CD14-positive monocyte (primary cell): Measurements from ENCODE around the gene KIF13A. TPM values are rescaled to one million over a fixed set of nuclear protein-coding genes. Genes with fewer than 3 reads are reported as not detected.

Source experiments
- DNase-seq, 3 donors: peaks; one replicate each; pipeline ENCODE4 v3.0.0-alpha.2; 2011 to 2022
- H2AFZ ChIP-seq: 2 replicates; pipeline ENCODE4 v1.6.0; 2012; ENCODE audit warnings: mild to moderate bottlenecking, low read depth, low read length, inconsistent platforms; ENCODE audit not compliant: insufficient read depth, poor library complexity, severe bottlenecking
- H3K27ac ChIP-seq, 2 donors: 1 replicate in 1 of 2; 2 replicates in 1 of 2; pipeline ENCODE4 v1.5.1; 2012 to 2013; ENCODE audit warnings: low read length in 2 of 2, control low read depth in 1 of 2, inconsistent platforms in 1 of 2, low read depth in 1 of 2, mild to moderate bottlenecking in 1 of 2
- H3K27me3 ChIP-seq, 2 donors: one replicate each; pipeline versions ENCODE4 v1.6.0 to v1.6.1; 2011 to 2013; ENCODE audit warnings: low read length in 2 of 2; ENCODE audit not compliant: control insufficient read depth in 2 of 2, insufficient read depth in 2 of 2
- H3K36me3 ChIP-seq, 2 donors: replicated peaks in 1 of 2; 1 replicate in 1 of 2; 2 replicates in 1 of 2; pipeline versions ENCODE4 v1.5.1 to v1.6.1; 2012 to 2013; ENCODE audit warnings: low read length in 2 of 2, control low read depth in 1 of 2, inconsistent platforms in 1 of 2, mild to moderate bottlenecking in 1 of 2; ENCODE audit not compliant: insufficient read depth in 2 of 2, control insufficient read depth in 1 of 2
- H3K4me1 ChIP-seq, 2 donors: 1 replicate in 1 of 2; 2 replicates in 1 of 2; pipeline versions ENCODE4 v1.5.1 to v1.6.1; 2012 to 2013; ENCODE audit warnings: low read length in 2 of 2, control low read depth in 1 of 2, inconsistent platforms in 1 of 2, mild to moderate bottlenecking in 1 of 2, moderate library complexity in 1 of 2; ENCODE audit not compliant: insufficient read depth in 2 of 2, control insufficient read depth in 1 of 2
- H3K4me2 ChIP-seq: replicated peaks from 2 replicates; pipeline ENCODE3; 2012; ENCODE audit warnings: low read length, moderate library complexity, mild to moderate bottlenecking; ENCODE audit not compliant: poor library complexity, severe bottlenecking; ENCODE audit errors: extremely low read depth
- H3K4me3 ChIP-seq, 3 experiments: fragments of 200-600 bp in 1 of 3; sonication (generic) in 1 of 3; replicated peaks in 1 of 3; 1 replicate in 2 of 3; 2 replicates in 1 of 3; pipeline ENCODE4 v1.5.1; 2011 to 2013; ENCODE audit warnings: low read length in 3 of 3, mild to moderate bottlenecking in 3 of 3, control low read depth in 2 of 3, low read depth in 2 of 3, inconsistent platforms in 1 of 3, moderate library complexity in 1 of 3
- H3K79me2 ChIP-seq: 2 replicates; pipeline ENCODE4 v1.6.0; 2012; ENCODE audit warnings: mild to moderate bottlenecking, control low read depth, inconsistent platforms, low read length, moderate library complexity; ENCODE audit not compliant: insufficient read depth
- H3K9ac ChIP-seq: 2 replicates; pipeline ENCODE4 v1.6.0; 2017; ENCODE audit warnings: low read length, mild to moderate bottlenecking; ENCODE audit not compliant: insufficient read depth, poor library complexity, severe bottlenecking
- H3K9me3 ChIP-seq, 2 donors: replicated peaks in 1 of 2; 1 replicate in 1 of 2; 2 replicates in 1 of 2; pipeline versions ENCODE4 v1.5.1 to v1.6.1; 2012 to 2013; ENCODE audit warnings: low read length in 2 of 2, control low read depth in 1 of 2; ENCODE audit not compliant: control insufficient read depth in 1 of 2, insufficient read depth in 1 of 2
- H4K20me1 ChIP-seq: 2 replicates; pipeline ENCODE4 v1.6.0; 2012; ENCODE audit warnings: mild to moderate bottlenecking, low read length, control low read depth, moderate library complexity; ENCODE audit not compliant: insufficient read depth
- H3K27ac Mint-ChIP-seq, 7 donors: one replicate each; pipeline ENCODE4 v1.8.0; 2020; ENCODE audit warnings: mild to moderate bottlenecking in 7 of 7, mixed read lengths in 7 of 7, moderate library complexity in 6 of 7, inconsistent platforms in 2 of 7
- H3K27me3 Mint-ChIP-seq, 3 donors: one replicate each; pipeline ENCODE4 v1.8.0; 2021 to 2022; ENCODE audit warnings: low read depth in 3 of 3, mild to moderate bottlenecking in 3 of 3, mixed read lengths in 3 of 3, moderate library complexity in 3 of 3, inconsistent platforms in 1 of 3
- H3K36me3 Mint-ChIP-seq, 2 donors: one replicate each; pipeline ENCODE4 v1.8.0; 2020; ENCODE audit warnings: mixed read lengths in 2 of 2, inconsistent platforms in 1 of 2, mild to moderate bottlenecking in 1 of 2
- H3K4me1 Mint-ChIP-seq: one replicate; pipeline ENCODE4 v1.8.0; 2020; ENCODE audit warnings: mild to moderate bottlenecking, mixed read lengths
- H3K4me3 Mint-ChIP-seq, 2 donors: one replicate each; pipeline ENCODE4 v1.8.0; 2020; ENCODE audit warnings: mild to moderate bottlenecking in 2 of 2, mixed read lengths in 2 of 2, moderate library complexity in 1 of 2
- H3K9me3 Mint-ChIP-seq, 7 donors: one replicate each; pipeline ENCODE4 v1.8.0; 2020 to 2022; ENCODE audit warnings: mixed read lengths in 7 of 7, mild to moderate bottlenecking in 6 of 7, moderate library complexity in 6 of 7, inconsistent platforms in 2 of 7
- WGBS: methylation state at CpG from one replicate; pipeline ENCODE4 v1.1.5; 2013; ENCODE audit warnings: missing lambda C conversion rate; ENCODE audit not compliant: insufficient coverage; 5-methylcytosine and 5-hydroxymethylcytosine counted together
- intact Hi-C, 2 donors: fragments of 100-400 bp; cut with micrococcal nuclease; formaldehyde crosslinking; loops; one replicate each; pipeline versions ENCODE4 v1.15.0 to v1.15.1; 2023
- polyA plus RNA-seq, 3 donors: library from polyadenylated mRNA; depleted of rRNA in 1 of 3; unstranded in 2 of 3; stranded (reverse) in 1 of 3; fragments of 300-500 nt in 2 of 3; fragments of >200 nt in 1 of 3; fragmentation: Illumina TruSeq in 2 of 3; gene quantifications; 1 replicate in 2 of 3; 2 replicates in 1 of 3; pipeline ENCODE4 v1.2.3, GENCODE V29; 2012 to 2021
- TF ChIP-seq, protein P1 (sequence below): fragments of 200-600 bp; IDR thresholded peaks from one replicate; pipeline ENCODE4 v1.8.0; 2022; ENCODE audit warnings: antibody characterized with exemption, mild to moderate bottlenecking

Gene KIF13A
- polyA plus RNA-seq, 3 donors, result 2.9 to 28.4 (median 6.0) TPM

DNA sequence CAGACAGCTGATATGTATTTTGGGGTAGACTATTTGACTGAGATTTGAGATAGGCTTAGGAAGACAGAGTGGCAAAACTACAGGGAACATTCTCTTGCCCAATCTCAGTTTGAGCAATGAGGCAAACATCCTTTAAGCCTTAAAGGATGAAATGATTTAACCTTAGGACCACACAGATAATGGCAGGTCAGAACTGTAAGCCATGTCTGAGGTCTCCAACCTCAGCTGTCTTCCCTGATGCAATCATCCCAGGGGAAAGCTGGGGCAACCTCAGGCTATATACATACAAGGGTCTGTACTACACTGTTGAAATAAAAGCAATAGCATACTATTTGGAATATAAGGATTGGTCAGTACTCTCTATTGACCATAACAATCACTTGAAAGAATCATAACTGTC lies 196.9 kb downstream of the KIF13A start:
- H3K27ac ChIP-seq, result no peak overlapping the region
- intact Hi-C loops, result loop anchor here in 1 of 2 donors (10.0 kb wide), 1 partner anchor 126 kb away; no protein-coding TSS in a partner anchor
- no peaks in the 10 kb centered on the region for H3K9me3 ChIP-seq
- H3K9me3 Mint-ChIP-seq, result no peaks in the 10 kb centered on the region
- H3K27me3 ChIP-seq, result no peaks in the 10 kb centered on the region
- no peak overlapping the region for H3K4me3 Mint-ChIP-seq
- H2AFZ ChIP-seq, result no peak overlapping the region
- H3K4me1 Mint-ChIP-seq, result no peaks in the 10 kb centered on the region
- TF ChIP-seq, protein P1, sequence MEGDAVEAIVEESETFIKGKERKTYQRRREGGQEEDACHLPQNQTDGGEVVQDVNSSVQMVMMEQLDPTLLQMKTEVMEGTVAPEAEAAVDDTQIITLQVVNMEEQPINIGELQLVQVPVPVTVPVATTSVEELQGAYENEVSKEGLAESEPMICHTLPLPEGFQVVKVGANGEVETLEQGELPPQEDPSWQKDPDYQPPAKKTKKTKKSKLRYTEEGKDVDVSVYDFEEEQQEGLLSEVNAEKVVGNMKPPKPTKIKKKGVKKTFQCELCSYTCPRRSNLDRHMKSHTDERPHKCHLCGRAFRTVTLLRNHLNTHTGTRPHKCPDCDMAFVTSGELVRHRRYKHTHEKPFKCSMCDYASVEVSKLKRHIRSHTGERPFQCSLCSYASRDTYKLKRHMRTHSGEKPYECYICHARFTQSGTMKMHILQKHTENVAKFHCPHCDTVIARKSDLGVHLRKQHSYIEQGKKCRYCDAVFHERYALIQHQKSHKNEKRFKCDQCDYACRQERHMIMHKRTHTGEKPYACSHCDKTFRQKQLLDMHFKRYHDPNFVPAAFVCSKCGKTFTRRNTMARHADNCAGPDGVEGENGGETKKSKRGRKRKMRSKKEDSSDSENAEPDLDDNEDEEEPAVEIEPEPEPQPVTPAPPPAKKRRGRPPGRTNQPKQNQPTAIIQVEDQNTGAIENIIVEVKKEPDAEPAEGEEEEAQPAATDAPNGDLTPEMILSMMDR, result no peak
- H3K27me3 Mint-ChIP-seq, result no peaks in the 10 kb centered on the region
- H4K20me1 ChIP-seq, result no peaks in the 10 kb centered on the region
- no peak overlapping the region for H3K9ac ChIP-seq
- H3K79me2 ChIP-seq, result no peaks in the 10 kb centered on the region
- peak overlapping the region in 1 of 7 donors; percentile 13 for H3K27ac Mint-ChIP-seq
- H3K36me3 ChIP-seq, result peaks cover 74 to 100% of the 10 kb centered on the region in 2 donors
- H3K4me3 ChIP-seq, result no peak overlapping the region
- peaks cover 76 to 93% of the 10 kb centered on the region in 2 donors for H3K36me3 Mint-ChIP-seq
- H3K4me2 ChIP-seq, result no peak overlapping the region
- DNase-seq, result no peak
- H3K4me1 ChIP-seq, result no peaks in the 10 kb centered on the region

DNA sequence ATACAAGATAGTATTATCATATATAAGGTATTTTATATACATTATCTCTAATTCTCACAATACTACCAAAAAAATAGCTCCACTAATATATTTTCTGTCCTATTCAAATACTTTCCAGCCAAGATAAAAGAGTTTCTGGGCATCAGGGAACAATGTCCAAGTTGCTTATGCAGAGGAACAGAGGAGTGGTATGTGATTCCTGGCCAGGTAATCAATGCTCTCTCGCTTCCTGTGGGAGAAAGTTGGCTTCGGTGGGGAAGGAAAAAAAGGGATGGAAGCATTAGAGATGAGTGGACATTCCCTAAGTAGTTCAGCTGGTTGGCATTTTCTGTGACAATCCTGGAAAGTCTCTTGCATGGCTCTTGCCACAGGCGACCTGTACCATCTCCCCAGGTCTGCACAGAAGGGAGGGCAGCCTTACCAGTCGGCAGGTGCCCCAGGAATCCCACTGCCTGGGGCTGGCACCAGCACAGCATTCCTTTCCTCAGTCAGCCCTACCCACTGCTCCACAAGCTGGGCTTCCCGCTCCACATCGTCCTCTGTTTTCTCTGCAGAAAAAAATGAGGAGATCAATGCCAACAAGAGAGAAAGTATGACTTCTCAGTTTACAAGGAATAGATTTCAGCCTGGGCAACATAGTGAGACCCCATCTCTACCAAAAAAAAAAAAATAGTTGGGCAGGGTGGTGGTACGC lies 202.2 kb downstream of the KIF13A start:
- no peaks in the 10 kb centered on the region for H4K20me1 ChIP-seq
- H3K4me1 Mint-ChIP-seq, result no peaks in the 10 kb centered on the region
- DNase-seq, result no peak
- no peaks in the 10 kb centered on the region for H3K27me3 ChIP-seq
- no peak overlapping the region for H3K9ac ChIP-seq
- peaks cover 81 to 97% of the 10 kb centered on the region in 2 donors for H3K36me3 Mint-ChIP-seq
- no peak overlapping the region for H3K4me3 ChIP-seq
- no peak overlapping the region for H2AFZ ChIP-seq
- H3K27me3 Mint-ChIP-seq, result no peaks in the 10 kb centered on the region
- WGBS, result 98% methylated on average over 5 of the region's 7 CpGs
- H3K27ac ChIP-seq, result no peak overlapping the region
- H3K4me1 ChIP-seq, result no peaks in the 10 kb centered on the region
- intact Hi-C loops, result no loop called here
- H3K79me2 ChIP-seq, result no peaks in the 10 kb centered on the region
- no peaks in the 10 kb centered on the region for H3K9me3 Mint-ChIP-seq
- H3K36me3 ChIP-seq, result peaks cover 86 to 100% of the 10 kb centered on the region in 2 donors
- H3K9me3 ChIP-seq, result no peaks in the 10 kb centered on the region
- H3K4me3 Mint-ChIP-seq, result no peak overlapping the region
- peak overlapping the region in 1 of 7 donors; percentile 41 for H3K27ac Mint-ChIP-seq
- TF ChIP-seq, protein P1, result no peak
- no peak overlapping the region for H3K4me2 ChIP-seq
